Measurements from ENCODE around the gene DMD.

DNA sequence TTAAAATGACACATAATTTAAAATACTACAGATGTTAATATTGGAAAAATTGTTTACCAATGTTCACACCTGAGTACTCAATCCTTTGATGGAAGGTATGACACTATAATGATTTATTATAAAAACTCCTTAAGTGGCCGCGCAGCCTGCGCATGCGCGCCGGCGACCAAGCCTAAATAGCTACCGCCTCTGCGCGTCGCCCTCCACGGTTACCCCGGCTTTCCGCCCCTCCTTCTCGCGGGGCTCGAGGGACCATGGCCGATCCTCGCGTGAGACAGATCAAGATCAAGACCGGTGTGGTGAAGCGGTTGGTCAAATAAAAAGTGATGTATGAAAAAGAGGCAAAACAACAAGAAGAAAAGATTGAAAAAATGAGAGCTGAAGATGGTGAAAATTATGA lies 170.2 kb downstream of the DMD start:
- no peak for TF ChIP-seq EZH2 (IDR thresholded peaks at IDR 0.05; ENCODE audit: insufficient read depth, poor library complexity, severe bottlenecking)
- TF ChIP-seq EZH2phosphoT487 (IDR thresholded peaks at IDR 0.05; ENCODE audit: insufficient read depth, low read depth), result no peak

Data from GM23248 (cell line).